Inflammatory macrophage (primary cell): ENCODE results near the gene CHCHD6.

Experiments used
- DNase-seq, 2 donors: peaks; one replicate each; pipeline ENCODE4 v3.0.0-alpha.2; 2020 to 2022

The CHCHD6 gene

GRCh38 chr3:126983653-126984390 lies 279.8 kb downstream of the CHCHD6 start:
- DNase-seq = no peak

- DNase-seq = no peak
Observed at GRCh38 chr3:126984391-126985131, 280.5 kb downstream of the CHCHD6 start.

GRCh38 chr3:126985132-126985985 lies 281.3 kb downstream of the CHCHD6 start:
- no peak for DNase-seq

GRCh38 chr3:126986001-126986400 lies 282.0 kb downstream of the CHCHD6 start:
- DNase-seq = no peak

- no peak for DNase-seq
Observed at GRCh38 chr3:126987129-126987528, 283.1 kb downstream of the CHCHD6 start.

GRCh38 chr3:126987596-126987995 lies 283.6 kb downstream of the CHCHD6 start:
- no peak for DNase-seq

- DNase-seq = no peak
Observed at GRCh38 chr3:126988451-126989021, 284.5 kb downstream of the CHCHD6 start.

GRCh38 chr3:126989316-126990023 lies 285.4 kb downstream of the CHCHD6 start:
- no peak for DNase-seq

GRCh38 chr3:126990024-126990700 lies 286.1 kb downstream of the CHCHD6 start:
- no peak for DNase-seq

GRCh38 chr3:126990890-126991289 lies 286.9 kb downstream of the CHCHD6 start:
- DNase-seq = no peak

- no peak for DNase-seq
Observed at GRCh38 chr3:126991366-126992200, 287.5 kb downstream of the CHCHD6 start.

GRCh38 chr3:126992216-126992615 lies 288.2 kb downstream of the CHCHD6 start:
- no peak for DNase-seq

- no peak for DNase-seq
Observed at GRCh38 chr3:126992776-126993175, 288.7 kb downstream of the CHCHD6 start.

- DNase-seq = no peak
Observed at GRCh38 chr3:126993436-126993835, 289.4 kb downstream of the CHCHD6 start.

- DNase-seq = no peak
Observed at GRCh38 chr3:126994661-126995245, 290.7 kb downstream of the CHCHD6 start.

GRCh38 chr3:126995254-126995780 lies 291.3 kb downstream of the CHCHD6 start:
- no peak for DNase-seq

- DNase-seq = no peak
Observed at GRCh38 chr3:126995926-126996512, 292.0 kb downstream of the CHCHD6 start.

- DNase-seq = no peak
Observed at GRCh38 chr3:126996905-126997304, 292.9 kb downstream of the CHCHD6 start.

- no peak for DNase-seq
Observed at GRCh38 chr3:126997455-126998038, 293.5 kb downstream of the CHCHD6 start.
